Measurements from ENCODE around the gene GREM2. TPM values are rescaled to one million over a fixed set of nuclear protein-coding genes. Genes with fewer than 3 reads are reported as not detected.

GREM2 gene
- total and polyA plus RNA-seq, 9 of the 15 experiments (the other 6 are each of a cell fraction or from before 2014, with no cell fraction given): 0.01 to 0.07 (median 0.05) TPM; not detected in 5

GRCh38 chr1:240538776-240539430 is 73.1 kb downstream of the GREM2 start:
- ChIA-PET CTCF (ENCODE audit: low intra/inter-chr PET ratio) (no interaction called here), POLR2A (no interaction called here)
- no peak for TF ChIP-seq TFAM (CRISPR knock-in tag; conservative IDR thresholded peaks at IDR 0.05)
- TF ChIP-seq ZNF561 (CRISPR knock-in tag; conservative IDR thresholded peaks at IDR 0.05): no peak
- TF ChIP-seq ZC3H8 (IDR thresholded peaks at IDR 0.05): no peak
- TF ChIP-seq MITF (IDR thresholded peaks at IDR 0.05): no peak
- TF ChIP-seq, protein P1, sequence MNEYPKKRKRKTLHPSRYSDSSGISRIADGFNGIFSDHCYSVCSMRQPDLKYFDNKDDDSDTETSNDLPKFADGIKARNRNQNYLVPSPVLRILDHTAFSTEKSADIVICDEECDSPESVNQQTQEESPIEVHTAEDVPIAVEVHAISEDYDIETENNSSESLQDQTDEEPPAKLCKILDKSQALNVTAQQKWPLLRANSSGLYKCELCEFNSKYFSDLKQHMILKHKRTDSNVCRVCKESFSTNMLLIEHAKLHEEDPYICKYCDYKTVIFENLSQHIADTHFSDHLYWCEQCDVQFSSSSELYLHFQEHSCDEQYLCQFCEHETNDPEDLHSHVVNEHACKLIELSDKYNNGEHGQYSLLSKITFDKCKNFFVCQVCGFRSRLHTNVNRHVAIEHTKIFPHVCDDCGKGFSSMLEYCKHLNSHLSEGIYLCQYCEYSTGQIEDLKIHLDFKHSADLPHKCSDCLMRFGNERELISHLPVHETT (CRISPR knock-in tag; conservative IDR thresholded peaks at IDR 0.05 in 1 of 2, IDR thresholded peaks at IDR 0.05 in 1 of 2): no peak
- no peak for TF ChIP-seq HDAC8 (tag; IDR thresholded peaks at IDR 0.05)
- TF ChIP-seq KDM5B (IDR thresholded peaks at IDR 0.05; ENCODE audit: insufficient replicate concordance, low read depth, low read length): no peak
- TF ChIP-seq ZC3H4 (CRISPR knock-in tag; IDR thresholded peaks at IDR 0.05; ENCODE audit: borderline replicate concordance): no peak
- TF ChIP-seq PCBP2 (IDR thresholded peaks at IDR 0.05; ENCODE audit: low read depth, low read length, poor library complexity, severe bottlenecking): no peak
- TF ChIP-seq CBX2 (IDR thresholded peaks at IDR 0.05; ENCODE audit: insufficient read depth, low read length, poor library complexity, severe bottlenecking): no peak
- no peak for TF ChIP-seq MCM5 (IDR thresholded peaks at IDR 0.05; ENCODE audit: low read depth)
- no peak for TF ChIP-seq ZBTB9 (CRISPR knock-in tag; IDR thresholded peaks at IDR 0.05)
- BruUV-seq (replicated peaks): no TSS peak
- FAIRE-seq: no peak
- intact Hi-C loops (cut with micrococcal nuclease): no loop called here
- H3K79me2 ChIP-seq (ENCODE audit: control insufficient read depth, insufficient read depth, low read length): no peaks in the 10 kb centered on the region
- DNase-seq (ENCODE audit: extremely low read depth in 1 of 4, low spot score in 3 of 4): no peak
- H3K4me3 ChIP-seq: no peak overlapping the region
- H3K4me2 ChIP-seq (ENCODE audit: insufficient read depth, low read length): no peak overlapping the region
- H3K9ac ChIP-seq (ENCODE audit: insufficient read depth in 1 of 2, low read depth in 2 of 2, low read length in 2 of 2): no peak overlapping the region
- no peaks in the 10 kb centered on the region for H3K36me3 ChIP-seq (ENCODE audit: control insufficient read depth, insufficient read depth, low read length)
- H3K27ac ChIP-seq (ENCODE audit: extremely low read depth, low read depth, low read length): no peak overlapping the region
- H3K9me1 ChIP-seq (ENCODE audit: control insufficient read depth, insufficient read depth, low read length): no peaks in the 10 kb centered on the region
- no peaks in the 10 kb centered on the region; the same call in 1 of the 2 replicates for H3K9me3 ChIP-seq (replicated peaks; ENCODE audit: control insufficient read depth, insufficient read depth, low read depth, low read length)
- no peaks in the 10 kb centered on the region for H3K27me3 ChIP-seq (ENCODE audit: control insufficient read depth in 2 of 2, insufficient read depth in 2 of 2, low read length in 2 of 2)
- H2AFZ ChIP-seq (ENCODE audit: low read depth, low read length): no peak overlapping the region
- H4K20me1 ChIP-seq (replicated peaks; ENCODE audit: control insufficient read depth, insufficient read depth, low read length): no peaks in the 10 kb centered on the region
- no peak for ATAC-seq
- in situ Hi-C loops (cut with MboI): no loop called here
- H3K4me1 ChIP-seq (replicated peaks in 1 of 2; ENCODE audit: control insufficient read depth in 2 of 2, insufficient read depth in 2 of 2, low read length in 2 of 2): no peaks in the 10 kb centered on the region
- 2% methylated on average over 3 of the region's 3 CpGs for WGBS (ENCODE audit: insufficient coverage, low coverage, missing lambda C conversion rate)

All from K562 (cell line).